ENCODE results near the gene GALNT7. TPM values are rescaled to one million over a fixed set of nuclear protein-coding genes. Genes with fewer than 3 reads are reported as not detected.

Gene GALNT7, protein sequence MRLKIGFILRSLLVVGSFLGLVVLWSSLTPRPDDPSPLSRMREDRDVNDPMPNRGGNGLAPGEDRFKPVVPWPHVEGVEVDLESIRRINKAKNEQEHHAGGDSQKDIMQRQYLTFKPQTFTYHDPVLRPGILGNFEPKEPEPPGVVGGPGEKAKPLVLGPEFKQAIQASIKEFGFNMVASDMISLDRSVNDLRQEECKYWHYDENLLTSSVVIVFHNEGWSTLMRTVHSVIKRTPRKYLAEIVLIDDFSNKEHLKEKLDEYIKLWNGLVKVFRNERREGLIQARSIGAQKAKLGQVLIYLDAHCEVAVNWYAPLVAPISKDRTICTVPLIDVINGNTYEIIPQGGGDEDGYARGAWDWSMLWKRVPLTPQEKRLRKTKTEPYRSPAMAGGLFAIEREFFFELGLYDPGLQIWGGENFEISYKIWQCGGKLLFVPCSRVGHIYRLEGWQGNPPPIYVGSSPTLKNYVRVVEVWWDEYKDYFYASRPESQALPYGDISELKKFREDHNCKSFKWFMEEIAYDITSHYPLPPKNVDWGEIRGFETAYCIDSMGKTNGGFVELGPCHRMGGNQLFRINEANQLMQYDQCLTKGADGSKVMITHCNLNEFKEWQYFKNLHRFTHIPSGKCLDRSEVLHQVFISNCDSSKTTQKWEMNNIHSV
- 71.6 and 83.2 TPM in 2 replicates for total RNA-seq

GRCh38 chr4:173168396-173169177 lies at the start of gene GALNT7:
Gene GALNT7, plus strand, starts transcription at chr4:173168811. Its CDS starts 25 bp downstream, at chr4:173168836.

GRCh38 chr4:173334085-173334890 lies 165.7 kb downstream of the GALNT7 start, which contains the start of gene HMGB2:
Gene HMGB2, minus strand, starts transcription at chr4:173334358. Its CDS starts 709 bp downstream, at chr4:173333649.

GRCh38 chr4:173370477-173371291 lies 202.1 kb downstream of the GALNT7 start, which contains the start of gene SAP30:
Gene SAP30, plus strand, starts transcription at chr4:173370954. Its CDS starts 229 bp downstream, at chr4:173371183.

Small RNA genes lying within 50 kb of the gene (small RNA-seq; reads per million reads assigned to genes)
- 0.35 reads per million, percentile 12 among the genes with 10 or more reads in this experiment for gene MIR548T
- not detected for gene RN7SL253P

Other genes starting within 250 kb of the GALNT7 start
- 8.8 and 23.6 TPM in 2 replicates for gene HMGB2, start 165.5 kb downstream of the GALNT7 start, total RNA-seq
- gene SAP30, start 202.1 kb downstream of the GALNT7 start, total RNA-seq, result 8.0 and 9.0 TPM in 2 replicates
- gene SCRG1, start 230.3 kb downstream of the GALNT7 start, total RNA-seq, result under 0.01 TPM in 1 of 2 replicates, not detected in the other